GM12878 (cell line): ENCODE measurements around the gene ITGA7. TPM values are rescaled to one million over a fixed set of nuclear protein-coding genes. Genes with fewer than 3 reads are reported as not detected.

ENCODE experiments used
- ATAC-seq: fragments of 200-7000 bp; cut with Tn5 transposase; 3 replicates; pipeline ENCODE4 v1.9.1; 2020; ENCODE audit warnings: mild to moderate bottlenecking, moderate library complexity
- BruUV-seq: library from RNA; stranded (reverse); fragments of 400-500 nt; replicated peaks from 2 replicates; lab custom pipeline; 2021; lab: Mats Ljungman, UMichigan
- CTCF ChIA-PET: fragments of 300-600 bp; sonication (Branson Sonifier 250); formaldehyde crosslinking; extraction: SDS; loops from one replicate; lab custom pipeline; 2021; ENCODE audit warnings: inconsistent platforms; lab: Yijun Ruan, JAX
- POLR2A ChIA-PET: fragments of 350-600 bp; formaldehyde crosslinking; extraction: SDS; loops from one replicate; lab custom pipeline; 2021; ENCODE audit warnings: inconsistent platforms; lab: Charles Lee
- RAD21 ChIA-PET: fragments of 300-600 bp; sonication (Branson Sonifier 250); formaldehyde crosslinking; loops from one replicate; lab custom pipeline; 2023; ENCODE audit warnings: antibody characterized with exemption; ENCODE audit not compliant: unreplicated experiment; lab: Charles Lee
- SMC1A ChIA-PET: fragments of 300-600 bp; sonication (Branson Sonifier 250); formaldehyde crosslinking; loops from one replicate; lab custom pipeline; 2023; ENCODE audit not compliant: unreplicated experiment, uncharacterized antibody; lab: Charles Lee
- DNase-seq: peaks from one replicate; pipeline ENCODE4 v3.0.0-alpha.2; 2011; ENCODE audit warnings: low read depth, low spot score
- FAIRE-seq: peaks from 3 replicates; lab custom pipeline; 2011; peaks lifted over from hg19 to GRCh38; lab: Jason Lieb, UNC
- H2AFZ ChIP-seq: 2 replicates; pipeline ENCODE4 v1.6.0; 2011; ENCODE audit warnings: low read depth, low read length, control low read depth; ENCODE audit not compliant: control insufficient read depth
- H3K27ac ChIP-seq: 2 replicates; pipeline ENCODE4 v1.5.1; 2011; ENCODE audit warnings: control low read depth; ENCODE audit not compliant: control insufficient read depth, insufficient read depth
- H3K27me3 ChIP-seq, 2 experiments: replicated peaks in 1 of 2; 2 replicates each; pipeline versions ENCODE4 v1.6.0 to v1.6.1; 2011; ENCODE audit warnings: low read length in 1 of 2; ENCODE audit not compliant: control insufficient read depth in 2 of 2, insufficient read depth in 2 of 2
- H3K36me3 ChIP-seq, 2 experiments: 2 replicates each; pipeline ENCODE4 v1.5.1; 2011; ENCODE audit warnings: low read length in 1 of 2; ENCODE audit not compliant: control insufficient read depth in 2 of 2, insufficient read depth in 2 of 2
- H3K4me1 ChIP-seq: 2 replicates; pipeline ENCODE4 v1.6.1; 2011; ENCODE audit warnings: mild to moderate bottlenecking, low read length, moderate library complexity, mixed read lengths; ENCODE audit not compliant: control insufficient read depth, insufficient read depth
- H3K4me2 ChIP-seq: 2 replicates; pipeline ENCODE4 v1.6.0; 2011; ENCODE audit warnings: control low read depth; ENCODE audit not compliant: control insufficient read depth, insufficient read depth
- H3K4me3 ChIP-seq: fragments of 200-600 bp; sonication (generic); 2 replicates; pipeline ENCODE4 v1.5.1; 2016
- H3K79me2 ChIP-seq: 2 replicates; pipeline ENCODE4 v1.6.0; 2011; ENCODE audit warnings: low read length; ENCODE audit not compliant: control insufficient read depth, insufficient read depth
- H3K9ac ChIP-seq: 2 replicates; pipeline ENCODE4 v1.8.0; 2011; ENCODE audit warnings: low read length, control low read depth, mixed read lengths; ENCODE audit not compliant: control insufficient read depth, insufficient read depth
- H3K9me3 ChIP-seq: replicated peaks from 3 replicates; pipeline ENCODE4 v1.5.1; 2011; ENCODE audit warnings: mild to moderate bottlenecking, low read length; ENCODE audit not compliant: control insufficient read depth, insufficient read depth
- H4K20me1 ChIP-seq: 2 replicates; pipeline ENCODE4 v1.6.0; 2011; ENCODE audit not compliant: control insufficient read depth, insufficient read depth
- NR2F1 ChIP-seq: fragments of 450-650 bp; conservative IDR thresholded peaks from 2 replicates; pipeline ENCODE4 v1.6.1; 2017; ENCODE audit warnings: mild to moderate bottlenecking
- POU2F2 ChIP-seq: IDR thresholded peaks from 3 replicates; pipeline ENCODE4 v1.6.1; 2011; ENCODE audit warnings: low read depth, mild to moderate bottlenecking, low read length, borderline replicate concordance
- RAD51 ChIP-seq: fragments of 450-650 bp; IDR thresholded peaks from 2 replicates; pipeline ENCODE4 v1.6.1; 2016; ENCODE audit warnings: moderate library complexity, mild to moderate bottlenecking, inconsistent platforms
- SP1 ChIP-seq: IDR thresholded peaks from one replicate; pipeline ENCODE4 v1.6.1; 2011; ENCODE audit warnings: low read depth, low read length
- WGBS: methylation state at CpG from one replicate; pipeline ENCODE4 v1.1.6; 2016; ENCODE audit warnings: low lambda C conversion rate; ENCODE audit not compliant: insufficient replicate concordance, insufficient coverage; ENCODE audit errors: missing lambda C conversion rate; 5-methylcytosine and 5-hydroxymethylcytosine counted together
- in situ Hi-C: fragments of 300-500 bp; cut with MboI; formaldehyde crosslinking; loops from 9 replicates; pipeline ENCODE4 v1.14.3; 2018; ENCODE audit warnings: mixed read lengths
- intact Hi-C: fragments of 100-400 bp; cut with micrococcal nuclease; formaldehyde crosslinking; loops from one replicate; pipeline ENCODE4 v1.14.2; 2022; ENCODE audit not compliant: unreplicated experiment
- polyA plus RNA-seq, 11 experiments: library from polyadenylated mRNA; depleted of rRNA in 4 of 11; unstranded in 6 of 11; stranded (reverse) in 5 of 11; fragments of >200 nt; fragmentation: Nextera tagmentation in 4 of 11; fragmentation: Illumina TruSeq in 1 of 11; extraction: Ambion mirVana in 4 of 11; extraction: Trizol in 1 of 11; gene quantifications; 1 replicate in 1 of 11; 2 replicates in 10 of 11; pipeline versions ENCODE4 v1.2.1 to v1.2.3, GENCODE V29; 2011 to 2016; ENCODE audit warnings: inconsistent platforms in 2 of 11, missing spikeins in 2 of 11, low read depth in 1 of 11
- total RNA-seq, 4 experiments: library from RNA; depleted of rRNA in 3 of 4; stranded (reverse); fragments of >200 nt in 3 of 4; fragmentation: Illumina TruSeq in 1 of 4; extraction: Trizol in 1 of 4; gene quantifications; 2 replicates each; pipeline versions ENCODE4 v1.2.1 to v1.2.3, GENCODE V29; 2013 to 2021
- TF ChIP-seq, protein P1 (sequence below), 3 experiments: IDR thresholded peaks in 2 of 3; conservative IDR thresholded peaks in 1 of 3; 2 replicates each; pipeline ENCODE4 v1.5.1; 2011; ENCODE audit warnings: low read depth in 3 of 3, low read length in 3 of 3, mild to moderate bottlenecking in 3 of 3, control low read depth in 2 of 3, moderate library complexity in 2 of 3, inconsistent platforms in 1 of 3, mixed read lengths in 1 of 3; ENCODE audit not compliant: control insufficient read depth in 2 of 3, insufficient read depth in 1 of 3; ENCODE audit errors: extremely low read depth in 1 of 3
- TF ChIP-seq, protein P2 (sequence below): fragments of 450-650 bp; formaldehyde crosslinking; IDR thresholded peaks from 2 replicates; pipeline ENCODE4 v1.5.0; 2022; ENCODE audit warnings: mild to moderate bottlenecking, missing genetic modification characterization

The ITGA7 gene
- total and polyA plus RNA-seq, 10 of the 15 experiments (the other 5 are each of a cell fraction or from before 2014, with no cell fraction given): 0.18 to 5.1 (median 1.5) TPM

DNA sequence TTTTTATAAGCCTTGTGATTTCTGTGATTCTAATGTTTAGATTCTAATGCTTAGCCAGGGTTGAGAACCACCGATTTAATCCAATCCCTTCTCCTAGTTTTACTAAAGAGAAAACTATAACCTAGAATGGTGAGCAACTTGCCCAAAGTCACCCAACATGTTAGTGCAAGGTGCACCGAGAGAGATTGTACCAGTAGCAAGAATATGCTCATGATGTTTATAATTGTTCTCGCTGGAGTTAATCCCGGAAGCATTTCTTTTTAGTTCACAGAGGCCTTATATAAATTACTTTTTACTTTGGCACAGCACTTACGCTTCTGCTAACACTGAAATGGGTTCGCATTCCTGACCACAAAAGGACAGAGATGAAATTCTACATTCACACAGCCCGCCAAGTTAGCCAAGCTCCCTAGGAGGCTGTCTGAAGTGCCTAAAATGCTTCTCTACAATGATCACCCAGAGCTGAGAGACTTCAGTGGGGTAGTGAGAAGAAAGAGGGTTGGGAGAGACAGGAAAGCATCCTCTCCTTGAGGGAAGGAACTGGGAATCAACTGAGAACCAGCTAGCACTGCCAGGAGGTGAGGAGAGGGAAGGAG lies 7.6 kb upstream of the ITGA7 start:
- H2AFZ ChIP-seq: peak overlapping the region; percentile 99
- H3K79me2 ChIP-seq: peaks cover 13% of the 10 kb centered on the region
- H3K9me3 ChIP-seq: no peaks in the 10 kb centered on the region
- BruUV-seq: TSS peak; percentile 79
- ATAC-seq (no peak), DNase-seq (no peak), FAIRE-seq (no peak)
- intact Hi-C loops: no loop called here
- H3K4me1 ChIP-seq: peaks cover 20% of the 10 kb centered on the region
- peak overlapping the region; percentile 92 for H3K9ac ChIP-seq
- no peak for TF ChIP-seq SP1
- TF ChIP-seq, protein P1, sequence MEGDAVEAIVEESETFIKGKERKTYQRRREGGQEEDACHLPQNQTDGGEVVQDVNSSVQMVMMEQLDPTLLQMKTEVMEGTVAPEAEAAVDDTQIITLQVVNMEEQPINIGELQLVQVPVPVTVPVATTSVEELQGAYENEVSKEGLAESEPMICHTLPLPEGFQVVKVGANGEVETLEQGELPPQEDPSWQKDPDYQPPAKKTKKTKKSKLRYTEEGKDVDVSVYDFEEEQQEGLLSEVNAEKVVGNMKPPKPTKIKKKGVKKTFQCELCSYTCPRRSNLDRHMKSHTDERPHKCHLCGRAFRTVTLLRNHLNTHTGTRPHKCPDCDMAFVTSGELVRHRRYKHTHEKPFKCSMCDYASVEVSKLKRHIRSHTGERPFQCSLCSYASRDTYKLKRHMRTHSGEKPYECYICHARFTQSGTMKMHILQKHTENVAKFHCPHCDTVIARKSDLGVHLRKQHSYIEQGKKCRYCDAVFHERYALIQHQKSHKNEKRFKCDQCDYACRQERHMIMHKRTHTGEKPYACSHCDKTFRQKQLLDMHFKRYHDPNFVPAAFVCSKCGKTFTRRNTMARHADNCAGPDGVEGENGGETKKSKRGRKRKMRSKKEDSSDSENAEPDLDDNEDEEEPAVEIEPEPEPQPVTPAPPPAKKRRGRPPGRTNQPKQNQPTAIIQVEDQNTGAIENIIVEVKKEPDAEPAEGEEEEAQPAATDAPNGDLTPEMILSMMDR (IDR thresholded peaks at IDR 0.05 in 2 of 3, conservative IDR thresholded peaks at IDR 0.05 in 1 of 3; ENCODE audit: control insufficient read depth in 2 of 3, extremely low read depth in 1 of 3, insufficient read depth in 1 of 3, low read depth in 3 of 3, low read length in 3 of 3): no peak
- no peak for TF ChIP-seq POU2F2
- no peak for TF ChIP-seq RAD51
- TF ChIP-seq, protein P2, sequence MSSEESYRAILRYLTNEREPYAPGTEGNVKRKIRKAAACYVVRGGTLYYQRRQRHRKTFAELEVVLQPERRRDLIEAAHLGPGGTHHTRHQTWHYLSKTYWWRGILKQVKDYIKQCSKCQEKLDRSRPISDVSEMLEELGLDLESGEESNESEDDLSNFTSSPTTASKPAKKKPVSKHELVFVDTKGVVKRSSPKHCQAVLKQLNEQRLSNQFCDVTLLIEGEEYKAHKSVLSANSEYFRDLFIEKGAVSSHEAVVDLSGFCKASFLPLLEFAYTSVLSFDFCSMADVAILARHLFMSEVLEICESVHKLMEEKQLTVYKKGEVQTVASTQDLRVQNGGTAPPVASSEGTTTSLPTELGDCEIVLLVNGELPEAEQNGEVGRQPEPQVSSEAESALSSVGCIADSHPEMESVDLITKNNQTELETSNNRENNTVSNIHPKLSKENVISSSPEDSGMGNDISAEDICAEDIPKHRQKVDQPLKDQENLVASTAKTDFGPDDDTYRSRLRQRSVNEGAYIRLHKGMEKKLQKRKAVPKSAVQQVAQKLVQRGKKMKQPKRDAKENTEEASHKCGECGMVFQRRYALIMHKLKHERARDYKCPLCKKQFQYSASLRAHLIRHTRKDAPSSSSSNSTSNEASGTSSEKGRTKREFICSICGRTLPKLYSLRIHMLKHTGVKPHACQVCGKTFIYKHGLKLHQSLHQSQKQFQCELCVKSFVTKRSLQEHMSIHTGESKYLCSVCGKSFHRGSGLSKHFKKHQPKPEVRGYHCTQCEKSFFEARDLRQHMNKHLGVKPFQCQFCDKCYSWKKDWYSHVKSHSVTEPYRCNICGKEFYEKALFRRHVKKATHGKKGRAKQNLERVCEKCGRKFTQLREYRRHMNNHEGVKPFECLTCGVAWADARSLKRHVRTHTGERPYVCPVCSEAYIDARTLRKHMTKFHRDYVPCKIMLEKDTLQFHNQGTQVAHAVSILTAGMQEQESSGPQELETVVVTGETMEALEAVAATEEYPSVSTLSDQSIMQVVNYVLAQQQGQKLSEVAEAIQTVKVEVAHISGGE (CRISPR knock-in tag): no peak
- TF ChIP-seq NR2F1: no peak
- POLR2A ChIA-PET: interaction anchor here (1.0 to 3.5 kb wide), 5 partner anchors 13 to 115 kb away, joined by 3 to 39 read pairs (median 3); partner anchors contain the start of genes CD63 and DNAJC14
- CTCF ChIA-PET: interaction anchor here (0.8 to 11.4 kb wide), 13 partner anchors 8 to 1316 kb away, joined by 3 to 205 read pairs (median 4); partner anchors contain the start of genes CD63 and ITGA7
- in situ Hi-C loops: no loop called here
- H3K4me2 ChIP-seq: peak overlapping the region; percentile 100
- RAD21 ChIA-PET: interaction anchor here (0.7 to 11.0 kb wide), 6 partner anchors 10 to 281 kb away, joined by 3 to 113 read pairs (median 7); partner anchors contain the start of gene CD63
- 62% methylated on average over 7 of the region's 7 CpGs for WGBS
- H4K20me1 ChIP-seq: no peaks in the 10 kb centered on the region
- H3K4me3 ChIP-seq: peak overlapping the region; percentile 81
- H3K27me3 ChIP-seq: no peaks in the 10 kb centered on the region
- H3K36me3 ChIP-seq: peaks cover 0 to 2% of the 10 kb centered on the region in 2 experiments; a peak in 1 of 4 replicates
- H3K27ac ChIP-seq: peak overlapping the region; percentile 95
- SMC1A ChIA-PET: interaction anchor here (0.8 to 4.0 kb wide), 9 partner anchors 9 to 70 kb away, joined by 3 to 29 read pairs (median 5); partner anchors contain the start of gene CD63
